HG03460 (cell line): ENCODE data around the gene STAC.
"Not testable (repeated sequence)": the region's sequence is repeated elsewhere in the genome, so short reads cannot be mapped to it uniquely, and the experiment has no call there.

Experiments
- ATAC-seq: cut with Tn5 transposase; IDR thresholded peaks from one replicate; pipeline ENCODE4 v1.9.1; 2021; ENCODE audit not compliant: unreplicated experiment

STAC gene

DNA sequence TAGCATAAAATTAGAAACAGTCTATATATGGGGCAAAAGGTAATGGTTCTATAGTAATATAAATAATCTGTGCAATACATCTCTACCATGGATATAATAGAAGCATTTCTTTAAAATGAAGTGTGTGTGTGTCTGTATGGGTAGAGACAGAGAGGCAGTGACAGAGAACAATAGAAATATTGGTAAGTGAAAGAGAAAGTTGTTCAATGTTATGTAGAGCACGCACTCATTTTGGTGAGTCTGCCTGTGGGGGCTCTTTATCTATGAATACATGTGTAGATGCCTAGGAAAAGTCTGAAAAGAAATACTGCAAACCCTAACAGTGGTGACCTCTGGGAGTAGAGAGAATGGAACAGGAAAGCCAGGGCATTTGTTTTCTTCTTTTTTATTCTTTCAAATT lies 182.6 kb downstream of the STAC start:
- no peak for ATAC-seq

DNA sequence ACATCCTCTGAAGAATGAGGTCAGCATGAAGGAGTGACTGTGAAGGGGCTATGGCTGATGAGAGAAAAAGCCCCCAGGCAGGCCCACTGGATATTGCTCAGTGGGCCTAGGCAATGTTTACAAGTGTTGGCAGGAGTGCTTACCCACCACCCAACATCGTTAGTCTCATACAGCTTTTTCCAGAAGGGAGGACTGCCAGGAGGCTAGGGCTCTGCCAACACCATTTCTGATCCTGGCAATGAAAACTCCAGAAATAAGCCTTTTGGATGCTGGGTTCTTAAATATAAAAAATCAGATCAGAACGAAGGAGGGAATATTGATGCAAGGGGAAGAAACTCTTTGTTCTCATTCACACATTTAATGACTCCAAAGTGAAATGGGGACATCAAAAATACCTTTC lies 194.9 kb downstream of the STAC start:
- no peak for ATAC-seq

- ATAC-seq: not testable (repeated sequence)
These were observed 198.1 kb downstream of the STAC start for GRCh38 chr3:36578418-36578817.

- ATAC-seq: no peak
These were observed 199.4 kb downstream of the STAC start for GRCh38 chr3:36579746-36580145.

DNA sequence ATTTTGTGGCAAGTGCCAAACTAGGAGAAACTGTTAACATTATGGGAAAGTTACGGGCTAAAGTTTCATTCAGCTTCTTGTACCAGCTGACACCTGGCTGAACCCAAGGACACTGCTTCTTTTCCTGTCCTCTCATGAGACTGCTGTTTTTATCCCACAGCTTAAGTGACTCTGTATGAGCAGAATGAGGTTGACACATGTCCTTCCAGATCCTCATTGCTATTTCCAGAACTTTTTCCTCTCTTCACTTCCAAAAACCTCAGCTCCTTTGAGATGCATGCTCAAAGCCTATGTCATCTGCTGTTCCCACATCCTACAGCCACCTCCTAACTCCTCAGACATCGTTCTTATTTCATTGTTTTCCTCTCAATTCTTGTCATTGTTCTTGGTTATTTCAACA lies 200.4 kb downstream of the STAC start:
- ATAC-seq: no peak

- no peak for ATAC-seq
These were observed 211.7 kb downstream of the STAC start for GRCh38 chr3:36591959-36592358.

- ATAC-seq: no peak
These were observed 215.2 kb downstream of the STAC start for GRCh38 chr3:36595511-36595910.

DNA sequence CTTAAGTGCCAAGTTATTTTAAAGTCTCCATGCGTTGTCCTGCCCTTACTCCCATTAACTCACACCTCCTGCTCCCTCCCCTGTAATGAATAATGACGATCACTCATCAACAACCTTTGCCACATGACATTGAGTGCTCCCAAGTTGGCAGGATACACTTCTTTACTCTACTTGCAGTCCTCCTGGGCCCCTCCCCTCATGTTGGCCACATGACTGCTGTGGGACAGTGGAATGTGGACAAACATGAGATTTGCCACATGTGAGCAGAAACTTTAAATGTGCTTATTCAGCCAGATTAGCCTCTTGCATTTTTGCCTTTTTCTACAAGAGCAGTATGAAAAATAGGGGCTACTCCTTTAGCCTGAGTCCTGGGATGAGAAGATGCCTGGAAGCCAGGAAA lies 216.1 kb downstream of the STAC start:
- no peak for ATAC-seq

GRCh38 chr3:36597422-36597821 lies 217.1 kb downstream of the STAC start:
- ATAC-seq: no peak
